Hematopoietic multipotent progenitor cell treated with erythropoietin and hydrocortisone succinate and interleukin-3 and kit ligand, for 17 days (in vitro differentiated cells): ENCODE results near the gene PHF23.

ENCODE experiments used
- DNase-seq: peaks from one replicate; pipeline ENCODE4 v3.0.0-alpha.2; 2015; ENCODE audit warnings: low spot score

The PHF23 gene

GRCh38 chr17:7203391-7203790 lies 35.9 kb downstream of the PHF23 start:
- no peak for DNase-seq

DNA sequence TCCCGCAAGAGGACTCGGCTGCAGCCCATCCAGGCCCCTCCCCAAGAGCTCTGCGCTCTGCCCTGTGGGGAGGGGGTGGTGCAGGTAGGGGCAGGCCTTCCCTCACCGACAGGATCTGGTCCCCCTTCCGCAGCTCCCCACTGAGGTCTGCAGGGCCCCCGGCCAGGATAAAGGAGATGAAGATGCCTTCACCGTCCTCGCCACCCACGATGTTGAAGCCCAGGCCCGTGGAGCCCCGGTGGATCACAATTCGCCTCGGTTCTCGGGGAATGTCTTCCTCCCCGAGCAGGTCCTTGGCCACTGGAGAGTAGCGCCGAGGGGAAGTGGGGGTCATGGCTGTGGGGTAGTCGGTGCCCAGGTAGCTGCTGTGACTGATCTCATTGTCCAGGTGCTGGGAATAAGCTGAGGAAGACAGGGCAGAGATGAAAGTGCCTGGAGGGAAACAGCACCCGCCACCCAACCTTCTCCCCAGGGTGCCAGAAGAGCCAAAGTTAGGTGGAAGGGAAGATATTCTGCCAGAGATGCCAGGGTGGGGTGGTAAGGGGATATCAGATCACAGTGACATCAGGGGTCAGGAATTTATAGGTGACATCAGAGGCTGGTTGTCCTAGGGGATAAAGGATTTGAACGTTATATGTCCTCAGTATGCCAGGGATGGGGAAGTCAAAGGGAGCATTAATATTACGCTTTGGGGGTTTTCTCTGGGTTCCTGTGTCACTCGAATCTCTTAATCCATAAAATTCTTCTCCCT lies 42.4 kb downstream of the PHF23 start:
- no peak for DNase-seq

DNA sequence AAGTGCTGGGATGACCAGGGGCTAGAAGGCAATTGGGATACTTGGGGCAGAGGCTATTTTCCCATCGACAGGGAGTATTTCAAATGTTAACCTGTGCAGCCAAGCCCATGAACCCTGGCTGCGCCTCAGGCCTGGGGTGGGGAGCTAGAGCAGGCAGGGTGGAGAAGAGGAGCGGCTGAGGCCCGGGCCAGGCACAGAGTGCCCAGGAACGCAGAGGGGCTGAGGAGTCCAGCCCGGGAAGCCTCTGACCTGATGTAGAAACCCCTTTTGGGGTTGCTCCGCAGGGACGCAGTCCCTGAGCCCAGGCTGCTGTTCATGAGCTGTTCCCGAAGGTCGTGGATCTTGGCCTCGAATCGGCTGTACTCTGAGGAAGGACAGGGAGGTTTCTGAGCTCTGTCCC lies 43.3 kb downstream of the PHF23 start:
- DNase-seq: no peak

- no peak for DNase-seq
These were observed 46.9 kb downstream of the PHF23 start for GRCh38 chr17:7192271-7192937.

DNA sequence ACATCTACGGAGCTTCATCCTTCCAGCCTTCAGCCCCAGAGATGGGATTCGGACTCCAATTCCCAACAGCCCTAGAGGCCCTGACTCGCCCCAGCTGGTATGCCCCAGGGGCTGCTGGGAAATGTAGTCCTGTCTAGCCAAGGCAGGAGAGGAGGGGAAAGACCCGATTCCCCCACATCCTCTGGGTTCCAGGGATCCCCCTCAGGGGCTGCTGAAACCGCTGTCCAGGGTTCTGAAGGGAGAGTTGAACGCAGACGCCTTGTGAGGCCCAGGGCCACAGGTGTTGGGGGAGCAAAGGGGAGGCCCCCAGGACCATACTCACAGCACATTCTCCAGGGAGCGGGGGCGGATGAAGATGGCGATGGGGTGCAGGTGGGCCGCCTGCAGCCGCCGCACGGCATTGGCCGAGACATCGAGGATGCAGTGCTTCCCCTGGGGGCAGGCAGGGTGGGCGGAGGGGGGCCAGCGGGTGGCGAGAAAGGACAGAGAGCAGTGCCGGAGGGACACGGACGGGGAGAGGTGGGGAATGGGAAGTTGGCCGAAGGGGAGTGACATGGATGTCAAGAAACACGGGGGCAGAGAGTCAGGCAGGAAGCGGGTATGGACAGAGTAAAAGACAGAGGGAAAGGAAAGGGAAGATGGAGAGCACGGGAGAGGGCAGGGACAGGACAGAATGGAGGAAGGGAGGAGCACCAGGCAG lies 47.5 kb downstream of the PHF23 start:
- no peak for DNase-seq

DNA sequence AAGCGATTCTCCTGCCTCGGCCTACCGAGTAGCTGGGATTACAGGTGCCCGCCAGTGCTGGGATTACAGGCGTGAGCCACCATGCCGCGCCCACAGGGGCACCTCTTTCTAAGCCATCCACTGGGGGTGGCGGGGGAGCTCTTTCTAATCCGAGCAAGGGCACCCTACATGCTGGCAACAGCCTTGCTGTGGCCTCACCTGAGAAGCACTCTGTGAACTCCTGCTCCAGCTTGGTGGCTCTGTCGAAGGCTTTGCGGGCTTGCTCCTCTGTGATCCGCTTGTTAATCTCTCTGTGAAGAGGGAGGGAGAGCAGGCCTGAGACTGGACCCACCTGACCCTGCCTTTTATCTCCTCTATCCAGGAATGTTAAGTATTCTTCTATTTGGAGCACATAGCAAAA lies 48.2 kb downstream of the PHF23 start:
- DNase-seq: no peak

DNA sequence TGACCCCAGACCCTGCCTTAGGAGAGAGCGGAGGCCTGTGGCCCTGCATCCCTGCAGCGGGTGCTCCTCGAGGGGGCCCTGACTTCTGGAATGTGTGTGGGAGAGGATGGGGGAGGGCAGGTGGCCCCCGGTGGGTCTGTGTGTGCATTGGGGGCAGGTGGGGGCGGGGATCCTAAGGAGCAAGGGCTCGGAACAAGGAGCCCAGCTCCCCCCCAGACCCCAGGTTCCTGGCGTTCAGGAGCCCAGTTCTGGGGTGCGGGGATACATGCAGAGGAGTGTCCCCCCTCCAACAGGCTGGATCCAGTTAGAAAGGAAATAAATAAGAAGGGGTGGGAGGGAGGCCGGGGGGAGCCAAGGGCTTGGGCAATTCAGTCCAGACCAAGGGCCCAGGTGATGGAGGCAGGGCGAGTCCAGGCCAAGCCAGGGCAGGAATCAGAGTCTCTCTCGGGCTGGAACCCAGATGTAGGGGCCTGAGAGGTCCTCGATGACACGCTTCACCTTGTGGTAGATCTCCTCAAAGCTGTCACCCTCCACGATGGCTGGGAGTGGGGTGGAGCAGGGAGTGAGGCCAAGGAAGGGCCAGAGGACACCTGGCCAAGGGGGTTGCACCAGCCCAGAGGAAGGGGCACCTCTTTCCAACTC lies 48.9 kb downstream of the PHF23 start:
- DNase-seq: no peak

DNA sequence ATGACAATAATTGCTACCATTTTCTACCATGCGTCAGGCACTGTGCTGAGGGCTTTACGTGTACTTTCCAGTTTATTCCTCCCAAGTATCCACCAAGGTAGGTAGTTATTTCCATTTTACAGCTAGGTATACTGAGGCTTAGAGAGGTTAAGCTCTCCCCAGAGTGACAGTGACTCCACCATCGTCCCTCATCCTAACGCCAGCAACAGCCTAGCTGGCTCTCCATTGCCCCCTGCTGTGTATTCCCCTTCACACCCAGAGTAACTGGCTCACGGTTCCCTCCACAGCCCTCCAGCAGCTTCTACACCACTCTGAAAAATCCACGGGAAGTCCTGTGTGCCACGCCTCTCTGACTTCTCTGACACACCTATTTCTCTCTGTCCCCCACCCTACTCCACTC lies 53.0 kb downstream of the PHF23 start:
- no peak for DNase-seq
